H1 (cell line): Measurements from ENCODE around the gene TNFSF11. TPM values are rescaled to one million over a fixed set of nuclear protein-coding genes. Genes with fewer than 3 reads are reported as not detected.

Experiments
- CTCF ChIA-PET: fragments of 300-600 bp; sonication (Branson Sonifier 250); formaldehyde crosslinking; loops from one replicate; lab custom pipeline; 2021; ENCODE audit not compliant: partially characterized antibody; lab: Charles Lee
- POLR2A ChIA-PET: fragments of 300-600 bp; sonication (Branson Sonifier 250); formaldehyde crosslinking; loops from one replicate; lab custom pipeline; 2021; ENCODE audit warnings: inconsistent platforms; ENCODE audit not compliant: partially characterized antibody; lab: Charles Lee
- DNase-seq, 2 experiments: peaks; one replicate each; pipeline versions ENCODE4 v3.0.0 to v3.0.0-alpha.2; 2010 to 2022; ENCODE audit warnings: low spot score in 2 of 2, low read depth in 1 of 2, mixed read lengths in 1 of 2
- FAIRE-seq: peaks from 2 replicates; lab custom pipeline; 2011; peaks lifted over from hg19 to GRCh38; lab: Jason Lieb, UNC
- H2AFZ ChIP-seq: 2 replicates; pipeline ENCODE4 v1.8.1; 2012; ENCODE audit warnings: low read length, inconsistent platforms
- H2AK5ac ChIP-seq: 2 replicates; pipeline ENCODE4 v1.6.1; 2013; ENCODE audit warnings: low read depth, low read length
- H2BK120ac ChIP-seq: replicated peaks from 2 replicates; pipeline ENCODE3; 2013; ENCODE audit warnings: low read depth, low read length, inconsistent platforms
- H2BK12ac ChIP-seq: 2 replicates; pipeline ENCODE4 v1.6.1; 2013; ENCODE audit warnings: low read depth, low read length
- H2BK15ac ChIP-seq: 2 replicates; pipeline ENCODE4 v1.6.1; 2013; ENCODE audit warnings: low read length
- H2BK20ac ChIP-seq: 2 replicates; pipeline ENCODE4 v1.6.1; 2013; ENCODE audit warnings: low read length
- H2BK5ac ChIP-seq: 2 replicates; pipeline ENCODE4 v1.6.1; 2013; ENCODE audit warnings: low read depth, low read length
- H3K14ac ChIP-seq: 2 replicates; pipeline ENCODE4 v1.6.1; 2013; ENCODE audit warnings: inconsistent platforms; ENCODE audit not compliant: insufficient read length
- H3K18ac ChIP-seq: 2 replicates; pipeline ENCODE4 v1.6.1; 2013; ENCODE audit warnings: low read length; ENCODE audit errors: extremely low read depth
- H3K23ac ChIP-seq: 2 replicates; pipeline ENCODE4 v1.6.1; 2013; ENCODE audit warnings: inconsistent platforms; ENCODE audit not compliant: insufficient read length
- H3K23me2 ChIP-seq: 2 replicates; pipeline ENCODE4 v1.6.1; 2013; ENCODE audit warnings: low read depth, low read length
- H3K27ac ChIP-seq: 2 replicates; pipeline ENCODE4 v1.6.1; 2011; ENCODE audit warnings: low read depth, low read length, inconsistent platforms
- H3K27me3 ChIP-seq, 4 experiments: replicated peaks in 1 of 4; 1 replicate in 1 of 4; 2 replicates in 3 of 4; pipeline versions ENCODE4 v1.6.1 to v1.8.1; 2011 to 2013; ENCODE audit warnings: low read length in 3 of 4, mild to moderate bottlenecking in 3 of 4, inconsistent platforms in 2 of 4, mixed read lengths in 2 of 4, moderate library complexity in 1 of 4; ENCODE audit not compliant: control insufficient read depth in 3 of 4, insufficient read depth in 3 of 4; ENCODE audit errors: extremely low read depth in 1 of 4
- H3K36me3 ChIP-seq, 4 experiments: 2 replicates each; pipeline versions ENCODE4 v1.6.1 to v1.8.1; 2011 to 2013; ENCODE audit warnings: mild to moderate bottlenecking in 4 of 4, low read length in 3 of 4, moderate library complexity in 2 of 4, control low read depth in 1 of 4, inconsistent platforms in 1 of 4; ENCODE audit not compliant: insufficient read depth in 4 of 4, control insufficient read depth in 2 of 4
- H3K4ac ChIP-seq: replicated peaks from 2 replicates; pipeline ENCODE3; 2013; ENCODE audit warnings: low read length, low read depth, mixed read lengths, inconsistent platforms; ENCODE audit not compliant: insufficient read length
- H3K4me1 ChIP-seq, 4 experiments: replicated peaks in 1 of 4; 1 replicate in 1 of 4; 2 replicates in 3 of 4; pipeline versions ENCODE4 v1.6.1 to v1.8.1; 2011 to 2013; ENCODE audit warnings: low read length in 3 of 4, inconsistent platforms in 2 of 4, mixed read lengths in 1 of 4; ENCODE audit not compliant: insufficient read depth in 4 of 4, control insufficient read depth in 3 of 4
- H3K4me2 ChIP-seq, 2 experiments: 2 replicates each; pipeline versions ENCODE4 v1.6.1 to v1.8.1; 2011 to 2013; ENCODE audit warnings: low read depth in 2 of 2, low read length in 2 of 2, control low read depth in 1 of 2, inconsistent platforms in 1 of 2, mild to moderate bottlenecking in 1 of 2; ENCODE audit not compliant: insufficient read depth in 1 of 2
- H3K4me3 ChIP-seq, 4 experiments: fragments of 200-600, 300-600 bp in 1 of 4; sonication (generic), shearing (Covaris generic), sonication (Bioruptor Twin) in 1 of 4; 2 replicates each; pipeline versions ENCODE4 v1.5.1 to v1.8.1; 2011 to 2016; ENCODE audit warnings: low read length in 4 of 4, low read depth in 3 of 4, control low read depth in 2 of 4, inconsistent platforms in 2 of 4, mild to moderate bottlenecking in 2 of 4, mixed read lengths in 1 of 4, moderate library complexity in 1 of 4; ENCODE audit not compliant: insufficient read depth in 2 of 4; ENCODE audit errors: extremely low read depth in 1 of 4
- H3K56ac ChIP-seq: replicated peaks from 2 replicates; pipeline ENCODE3; 2013; ENCODE audit warnings: low read depth, mild to moderate bottlenecking, mixed read lengths, low read length, inconsistent platforms; ENCODE audit not compliant: insufficient read length
- H3K79me1 ChIP-seq: 2 replicates; pipeline ENCODE4 v1.6.1; 2013; ENCODE audit warnings: low read depth, low read length, control low read depth
- H3K79me2 ChIP-seq, 2 experiments: 2 replicates each; pipeline versions ENCODE4 v1.6.1 to v1.8.1; 2012 to 2013; ENCODE audit warnings: low read length in 2 of 2, mild to moderate bottlenecking in 2 of 2, inconsistent platforms in 1 of 2; ENCODE audit not compliant: insufficient read depth in 2 of 2, control insufficient read depth in 1 of 2
- H3K9ac ChIP-seq, 4 experiments: replicated peaks in 1 of 4; 1 replicate in 1 of 4; 2 replicates in 3 of 4; pipeline versions ENCODE4 v1.6.1 to v1.8.1; 2011 to 2013; ENCODE audit warnings: low read depth in 3 of 4, low read length in 3 of 4, control low read depth in 2 of 4, mild to moderate bottlenecking in 2 of 4, moderate library complexity in 2 of 4, inconsistent platforms in 1 of 4; ENCODE audit errors: extremely low read depth in 1 of 4
- H3K9me3 ChIP-seq, 2 experiments: 2 replicates each; pipeline versions ENCODE4 v1.6.1 to v1.8.1; 2012 to 2013; ENCODE audit warnings: mild to moderate bottlenecking in 2 of 2, moderate library complexity in 2 of 2, control low read depth in 1 of 2, inconsistent platforms in 1 of 2, low read depth in 1 of 2, low read length in 1 of 2, mixed read lengths in 1 of 2; ENCODE audit not compliant: insufficient read depth in 2 of 2
- H4K20me1 ChIP-seq, 2 experiments: replicated peaks in 1 of 2; 2 replicates each; pipeline versions ENCODE3 to v1.8.1; 2011 to 2013; ENCODE audit warnings: inconsistent platforms in 2 of 2, low read length in 2 of 2, mild to moderate bottlenecking in 1 of 2; ENCODE audit not compliant: insufficient read depth in 2 of 2, control insufficient read depth in 1 of 2
- H4K5ac ChIP-seq: 2 replicates; pipeline ENCODE4 v1.6.1; 2013; ENCODE audit warnings: low read length, low read depth, mixed read lengths, inconsistent platforms; ENCODE audit not compliant: insufficient read length
- H4K8ac ChIP-seq: 2 replicates; pipeline ENCODE4 v1.8.0; 2013; ENCODE audit warnings: mild to moderate bottlenecking, moderate library complexity, low read length, inconsistent platforms; ENCODE audit not compliant: insufficient read depth; ENCODE audit errors: extremely low read depth
- H4K91ac ChIP-seq: replicated peaks from 2 replicates; pipeline ENCODE3; 2013; ENCODE audit warnings: low read length, mixed read lengths, inconsistent platforms; ENCODE audit not compliant: insufficient read length
- HDAC6 ChIP-seq: IDR thresholded peaks from one replicate; pipeline ENCODE4 v1.7.1; 2012; ENCODE audit warnings: low read depth, mild to moderate bottlenecking, inconsistent platforms, low read length, moderate library complexity
- PHF8 ChIP-seq: fragments of 200-600 bp; sonication (generic); conservative IDR thresholded peaks from 2 replicates; pipeline ENCODE4 v1.7.1; 2012; ENCODE audit warnings: low read depth, mild to moderate bottlenecking, inconsistent platforms, low read length, moderate library complexity
- WGBS, 2 experiments: shearing (Covaris generic) in 1 of 2; methylation state at CpG; one replicate each; pipeline versions ENCODE4 v1.1.6 to v1.1.7; 2013 to 2015; ENCODE audit warnings: low lambda C conversion rate in 2 of 2, mixed read lengths in 2 of 2, inconsistent platforms in 1 of 2, low coverage in 1 of 2, missing lambda C conversion rate in 1 of 2; ENCODE audit not compliant: insufficient replicate concordance in 2 of 2, insufficient coverage in 1 of 2, insufficient read length in 1 of 2; ENCODE audit errors: extremely low coverage in 1 of 2, missing lambda C conversion rate in 1 of 2; 5-methylcytosine and 5-hydroxymethylcytosine counted together
- polyA plus RNA-seq, 7 experiments: library from polyadenylated mRNA; depleted of rRNA in 3 of 7; stranded (reverse) in 5 of 7; unstranded in 2 of 7; fragments of >200 nt in 5 of 7; fragments of 200-250 nt in 2 of 7; gene quantifications; 1 replicate in 5 of 7; 2 replicates in 1 of 7; 4 replicates in 1 of 7; pipeline versions ENCODE4 v1.2.1 to v1.2.3, GENCODE V29; 2011 to 2013; ENCODE audit warnings: missing spikeins in 2 of 7, mixed read lengths in 2 of 7
- total RNA-seq: library from RNA; stranded (reverse); fragmentation: NEBNext Ultra II Directional; extraction: Animal tissue kit (Norgen Biotek cat#: 25700); gene quantifications from 2 replicates; pipeline ENCODE4 v1.2.1, GENCODE V29; 2021

The TNFSF11 gene
- total and polyA plus RNA-seq, 2 of the 8 experiments (the other 6 are each of a cell fraction or from before 2014, with no cell fraction given), result 9.3 to 12.0 TPM

DNA sequence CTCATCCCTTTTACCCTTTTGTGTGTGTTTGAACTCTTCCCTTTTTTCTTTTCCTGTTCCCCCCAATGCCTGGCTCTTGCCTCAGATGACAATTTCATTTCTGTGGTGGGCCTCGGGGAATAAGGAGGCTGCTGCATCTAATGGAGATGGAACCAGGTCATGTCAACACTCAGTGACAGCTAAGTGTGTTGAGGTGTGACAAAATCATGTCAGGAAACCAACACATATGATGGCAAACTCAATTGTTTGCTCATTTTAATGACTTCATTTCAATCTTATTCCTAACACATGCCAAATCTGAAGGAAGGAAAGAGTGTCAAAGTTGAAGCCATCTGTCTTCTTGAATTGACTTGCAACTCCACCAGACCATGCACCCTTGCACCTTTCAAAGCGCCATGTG is 36.7 kb downstream of the TNFSF11 start:
- Histone ChIP-seq H3K4me2 (no peak overlapping the region), H3K9ac (no peak overlapping the region), H3K4ac (no peak overlapping the region), H3K56ac (no peak overlapping the region), H3K27ac (no peak overlapping the region), H3K18ac (no peak overlapping the region), H3K9me3 (no peaks in the 10 kb centered on the region), H2AFZ (no peak overlapping the region), H3K4me3 (no peak overlapping the region), H4K20me1 (no peaks in the 10 kb centered on the region), H3K23ac (no peak overlapping the region), H3K79me1 (no peaks in the 10 kb centered on the region), H4K8ac (no peak overlapping the region), H3K23me2 (peaks cover 2% of the 10 kb centered on the region; the same call in 1 of the 2 replicates), H4K91ac (no peak overlapping the region), H2BK120ac (no peak overlapping the region), H2AK5ac (no peak overlapping the region), H3K14ac (no peak overlapping the region), H2BK20ac (no peak overlapping the region), H2BK15ac (no peak overlapping the region), H4K5ac (no peak overlapping the region), H3K79me2 (no peaks in the 10 kb centered on the region), H2BK12ac (no peak overlapping the region), H2BK5ac (no peak overlapping the region), H3K4me1 (no peaks in the 10 kb centered on the region), H3K36me3 (peaks cover 0 to 7% (median 2%) of the 10 kb centered on the region in 4 experiments; a peak in 2 of 8 replicates), H3K27me3 (peaks cover 0 to 1% (median 0%) of the 10 kb centered on the region in 4 experiments; a peak in 1 of 7 replicates)
- POLR2A ChIA-PET, result interaction anchor here (1.4 kb wide), 1 partner anchor 13 kb away, joined by 3 read pairs; no protein-coding TSS in a partner anchor
- TF ChIP-seq HDAC6, result no peak
- no peak for TF ChIP-seq PHF8
- DNase-seq (no peak), FAIRE-seq (no peak)
- CTCF ChIA-PET, result interaction anchor here (2.0 kb wide), 1 partner anchor 10 kb away, joined by 9 read pairs; no protein-coding TSS in a partner anchor
- 66% methylated on average over 2 of the region's 2 CpGs; no CpG with 5 or more reads in 1 of the 2 experiments for WGBS, 2 experiments
